GM21723 (cell line): Measurements from ENCODE around the gene NKX6-2.
"Not testable (repeated sequence)": the region's sequence is repeated elsewhere in the genome, so short reads cannot be mapped to it uniquely, and the experiment has no call there.

Experiments
- ATAC-seq: cut with Tn5 transposase; IDR thresholded peaks from one replicate; pipeline ENCODE4 v1.9.1; 2021; ENCODE audit warnings: mild to moderate bottlenecking, moderate library complexity; ENCODE audit not compliant: unreplicated experiment

The NKX6-2 gene

GRCh38 chr10:132785723-132786475 is at the start of gene NKX6-2:
NKX6-2 (minus strand) TSS chr10:132786147; CDS start chr10:132785948, 199 bp downstream.
- ATAC-seq: no peak

- ATAC-seq: no peak
Observed at GRCh38 chr10:132834891-132835847, 49.2 kb upstream of the NKX6-2 start.

GRCh38 chr10:132834311-132834761 is 48.4 kb upstream of the NKX6-2 start:
- no peak for ATAC-seq

GRCh38 chr10:132833421-132834111 is 47.6 kb upstream of the NKX6-2 start:
- ATAC-seq: no peak

- no peak for ATAC-seq
Observed at GRCh38 chr10:132832186-132832969, 46.4 kb upstream of the NKX6-2 start.

GRCh38 chr10:132829403-132829802 is 43.5 kb upstream of the NKX6-2 start:
- no peak for ATAC-seq

GRCh38 chr10:132828681-132829080 is 42.7 kb upstream of the NKX6-2 start:
- no peak for ATAC-seq

- no peak for ATAC-seq
Observed at GRCh38 chr10:132827861-132828539, 42.1 kb upstream of the NKX6-2 start.

GRCh38 chr10:132827423-132827789 is 41.5 kb upstream of the NKX6-2 start:
- ATAC-seq: no peak

GRCh38 chr10:132826524-132827422 is 40.8 kb upstream of the NKX6-2 start:
- no peak for ATAC-seq

GRCh38 chr10:132825783-132826523 is 40.0 kb upstream of the NKX6-2 start:
- not testable (repeated sequence) for ATAC-seq

- ATAC-seq: no peak
Observed at GRCh38 chr10:132820056-132820455, 34.1 kb upstream of the NKX6-2 start.

GRCh38 chr10:132817701-132818211 is 31.8 kb upstream of the NKX6-2 start:
- no peak for ATAC-seq

- no peak for ATAC-seq
Observed at GRCh38 chr10:132816718-132817117, 30.8 kb upstream of the NKX6-2 start.

- ATAC-seq: no peak
Observed at GRCh38 chr10:132815168-132815857, 29.4 kb upstream of the NKX6-2 start.

GRCh38 chr10:132814469-132814856 is 28.5 kb upstream of the NKX6-2 start:
- ATAC-seq: no peak
